Esophagus (tissue), 2 donors: ENCODE data around the gene MARVELD1. TPM values are rescaled to one million over a fixed set of nuclear protein-coding genes. Genes with fewer than 3 reads are reported as not detected.
"Not testable (repeated sequence)": the region's sequence is repeated elsewhere in the genome, so short reads cannot be mapped to it uniquely, and the experiment has no call there.

Experiments used
- H3K27ac ChIP-seq, 2 donors: one replicate each; pipeline ENCODE4 v1.5.1; 2013; ENCODE audit warnings: low read depth in 2 of 2, mild to moderate bottlenecking in 2 of 2, inconsistent platforms in 1 of 2, low read length in 1 of 2, moderate library complexity in 1 of 2
- H3K27me3 ChIP-seq, 2 donors: one replicate each; pipeline ENCODE4 v1.6.1; 2013; ENCODE audit warnings: low read length in 2 of 2, control low read depth in 1 of 2, mild to moderate bottlenecking in 1 of 2; ENCODE audit not compliant: insufficient read depth in 2 of 2, control insufficient read depth in 1 of 2
- H3K36me3 ChIP-seq, 2 donors: one replicate each; pipeline ENCODE4 v1.6.1; 2013; ENCODE audit warnings: low read length in 1 of 2; ENCODE audit not compliant: control insufficient read depth in 2 of 2, insufficient read depth in 2 of 2
- H3K4me1 ChIP-seq, 2 donors: one replicate each; pipeline ENCODE4 v1.6.1; 2013; ENCODE audit warnings: low read length in 1 of 2; ENCODE audit not compliant: control insufficient read depth in 2 of 2, insufficient read depth in 2 of 2
- H3K4me3 ChIP-seq, 2 donors: one replicate each; pipeline ENCODE4 v1.5.1; 2013; ENCODE audit warnings: low read length in 2 of 2, mild to moderate bottlenecking in 2 of 2, low read depth in 1 of 2, moderate library complexity in 1 of 2
- H3K9me3 ChIP-seq, 2 donors: one replicate each; pipeline ENCODE4 v1.6.1; 2013; ENCODE audit warnings: mild to moderate bottlenecking in 2 of 2, low read depth in 1 of 2, low read length in 1 of 2, moderate library complexity in 1 of 2; ENCODE audit not compliant: control insufficient read depth in 2 of 2, insufficient read depth in 1 of 2
- WGBS, 2 donors: extraction: QIAGEN DNeasy Blood & Tissue Kit; methylation state at CpG; one replicate each; pipeline ENCODE4 v1.1.7; 2013; 5-methylcytosine and 5-hydroxymethylcytosine counted together
- polyA plus RNA-seq, 2 donors: library from polyadenylated mRNA; stranded (reverse); fragments of 200-250 nt; gene quantifications; one replicate each; pipeline ENCODE4 v1.2.3, GENCODE V29; 2013
- donor health status: healthy with polysubstance abuse.
- donor health status: Bipolar disorder and iron deficiency.

MARVELD1 gene
- polyA plus RNA-seq, 2 donors, result 6.4 to 9.6 TPM

DNA sequence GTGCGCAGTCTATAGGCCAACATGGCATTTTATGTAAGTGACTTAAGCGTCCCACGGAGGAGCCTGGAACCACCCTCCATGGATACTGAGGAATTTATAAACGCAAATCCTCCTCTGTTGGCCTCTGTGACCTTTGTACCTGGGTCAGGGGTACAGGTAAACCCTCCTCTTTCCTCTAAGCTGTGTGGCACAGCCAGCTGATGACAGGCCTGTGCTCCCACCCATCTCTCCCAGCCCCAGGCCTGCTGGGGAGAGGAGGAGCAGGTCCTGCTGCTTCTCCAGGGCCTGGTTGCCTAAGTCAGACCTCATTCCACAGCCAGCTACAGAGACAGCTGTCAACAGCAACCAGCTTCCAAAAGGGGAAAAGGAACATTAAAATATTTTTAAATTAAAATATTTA lies 31.5 kb upstream of the MARVELD1 start:
- Histone ChIP-seq H3K4me3 (no peak overlapping the region), H3K36me3 (peaks cover 0 to 10% of the 10 kb centered on the region in 2 donors), H3K27ac (no peak overlapping the region), H3K9me3 (no peaks in the 10 kb centered on the region), H3K27me3 (no peaks in the 10 kb centered on the region), H3K4me1 (peaks cover 4 to 8% of the 10 kb centered on the region in 2 donors)
- 72 to 82% methylated on average over 4 of the region's 4 CpGs for WGBS, 2 donors

GRCh38 chr10:97683556-97684367 lies 29.8 kb upstream of the MARVELD1 start:
- peak overlapping the region; percentile 20 to 23 for H3K4me3 ChIP-seq

DNA sequence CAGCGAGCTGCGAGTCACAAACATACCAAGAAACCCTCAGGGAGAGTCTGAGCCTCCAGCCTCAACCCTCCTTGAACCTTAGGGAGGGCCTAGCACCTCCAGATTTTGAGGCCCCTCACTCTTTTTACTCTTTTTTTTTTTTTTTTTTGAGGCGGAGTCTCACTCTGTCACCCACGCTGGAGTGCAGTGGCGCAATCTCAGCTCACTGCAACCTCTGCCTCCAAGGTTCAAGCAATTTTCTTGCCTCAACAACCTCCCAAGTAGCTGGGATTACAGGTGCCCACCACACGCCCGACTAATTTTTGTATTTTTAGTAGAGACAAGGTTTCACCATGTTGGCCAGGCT lies 29.2 kb upstream of the MARVELD1 start:
- not testable (repeated sequence) for H3K4me1 ChIP-seq, H3K27me3 ChIP-seq, H3K9me3 ChIP-seq, H3K36me3 ChIP-seq
- Histone ChIP-seq H3K27ac (peak overlapping the region; percentile 64 to 82), H3K4me3 (peak overlapping the region in 1 of 2 donors; percentile 57)
- 56 to 64% methylated on average over 6 to 7 of the region's 7 CpGs for WGBS, 2 donors

More at GRCh38 chr10:97683556-97684367, 29.8 kb upstream of the MARVELD1 start:
- Histone ChIP-seq H3K9me3 (no peaks in the 10 kb centered on the region), H3K4me1 (peaks cover 4 to 8% of the 10 kb centered on the region in 2 donors), H3K36me3 (peaks cover 0 to 5% of the 10 kb centered on the region in 2 donors), H3K27me3 (no peaks in the 10 kb centered on the region), H3K27ac (peak overlapping the region; percentile 64 to 82)
- WGBS, 2 donors, result 30% methylated on average over 9 of the region's 9 CpGs

- peak overlapping the region in 1 of 2 donors; percentile 57 for H3K4me3 ChIP-seq
- WGBS, 2 donors, result 49 to 53% methylated on average over 5 of the region's 5 CpGs
- H3K27ac ChIP-seq, result peak overlapping the region; percentile 61 to 82
- no peaks in the 10 kb centered on the region for H3K9me3 ChIP-seq
- H3K27me3 ChIP-seq, result no peaks in the 10 kb centered on the region
- no peaks in the 10 kb centered on the region for H3K36me3 ChIP-seq
- H3K4me1 ChIP-seq, result peaks cover 4 to 13% of the 10 kb centered on the region in 2 donors
These were observed 28.6 kb upstream of the MARVELD1 start for GRCh38 chr10:97684866-97685394.

DNA sequence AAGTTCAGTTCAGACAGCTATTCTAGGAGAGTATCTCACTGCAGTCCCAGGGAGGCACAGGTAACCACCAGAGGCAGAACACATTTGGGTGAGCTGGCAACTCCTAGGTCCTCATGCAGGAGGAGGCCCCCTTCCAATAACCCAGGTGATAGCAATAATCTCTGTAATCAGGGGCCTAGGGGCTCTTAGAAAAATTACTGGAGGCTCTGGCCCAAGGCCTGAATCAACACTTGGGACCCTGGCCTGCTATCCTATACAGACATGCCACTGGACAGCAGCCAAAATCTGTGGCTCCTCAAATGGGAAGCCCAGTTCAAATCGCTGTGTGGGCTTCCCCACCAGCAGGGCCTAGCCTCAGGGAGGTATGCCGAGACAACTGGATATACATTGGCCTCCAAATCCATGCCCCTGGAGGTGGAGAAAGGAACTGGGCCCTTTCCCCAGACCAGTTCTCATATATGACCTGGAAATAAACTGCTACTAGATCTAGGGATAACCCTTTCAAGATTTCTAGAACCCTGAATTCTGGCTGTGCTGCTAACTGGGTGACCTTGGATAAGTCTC lies 28.1 kb upstream of the MARVELD1 start:
- WGBS, 2 donors, result 35 to 53% methylated on average over 2 of the region's 2 CpGs
- Histone ChIP-seq H3K4me1 (peaks cover 4 to 13% of the 10 kb centered on the region in 2 donors), H3K27me3 (no peaks in the 10 kb centered on the region), H3K4me3 (peak overlapping the region; percentile 11 to 57), H3K36me3 (no peaks in the 10 kb centered on the region), H3K27ac (peak overlapping the region; percentile 6 to 78), H3K9me3 (no peaks in the 10 kb centered on the region)

- H3K4me1 ChIP-seq, result peaks cover 4 to 13% of the 10 kb centered on the region in 2 donors
- 11 to 14% methylated on average over 14 of the region's 14 CpGs for WGBS, 2 donors
These were observed 27.1 kb upstream of the MARVELD1 start for GRCh38 chr10:97686301-97686961.

GRCh38 chr10:97686962-97687784 lies 26.4 kb upstream of the MARVELD1 start, which contains the start of gene AVPI1:
AVPI1 (minus strand) TSS chr10:97687241; CDS start chr10:97679905, 7,336 bp downstream.
- H3K9me3 ChIP-seq, result no peaks in the 10 kb centered on the region
- peaks cover 4 to 12% of the 10 kb centered on the region in 2 donors for H3K4me1 ChIP-seq
- H3K27ac ChIP-seq, result peak within 1 kb of the TSS; percentile 90 to 98
- WGBS, 2 donors, result 0 to 1% methylated on average over 72 to 78 of the region's 78 CpGs
- no peaks in the 10 kb centered on the region for H3K36me3 ChIP-seq
- peak within 1 kb of the TSS; percentile 57 to 85 for H3K4me3 ChIP-seq
- H3K27me3 ChIP-seq, result no peaks in the 10 kb centered on the region

More at GRCh38 chr10:97686301-97686961, 27.1 kb upstream of the MARVELD1 start:
- Histone ChIP-seq H3K4me3 (peak overlapping the region; percentile 57 to 85), H3K27ac (peak overlapping the region; percentile 90 to 98), H3K27me3 (no peaks in the 10 kb centered on the region), H3K36me3 (no peaks in the 10 kb centered on the region), H3K9me3 (no peaks in the 10 kb centered on the region)

DNA sequence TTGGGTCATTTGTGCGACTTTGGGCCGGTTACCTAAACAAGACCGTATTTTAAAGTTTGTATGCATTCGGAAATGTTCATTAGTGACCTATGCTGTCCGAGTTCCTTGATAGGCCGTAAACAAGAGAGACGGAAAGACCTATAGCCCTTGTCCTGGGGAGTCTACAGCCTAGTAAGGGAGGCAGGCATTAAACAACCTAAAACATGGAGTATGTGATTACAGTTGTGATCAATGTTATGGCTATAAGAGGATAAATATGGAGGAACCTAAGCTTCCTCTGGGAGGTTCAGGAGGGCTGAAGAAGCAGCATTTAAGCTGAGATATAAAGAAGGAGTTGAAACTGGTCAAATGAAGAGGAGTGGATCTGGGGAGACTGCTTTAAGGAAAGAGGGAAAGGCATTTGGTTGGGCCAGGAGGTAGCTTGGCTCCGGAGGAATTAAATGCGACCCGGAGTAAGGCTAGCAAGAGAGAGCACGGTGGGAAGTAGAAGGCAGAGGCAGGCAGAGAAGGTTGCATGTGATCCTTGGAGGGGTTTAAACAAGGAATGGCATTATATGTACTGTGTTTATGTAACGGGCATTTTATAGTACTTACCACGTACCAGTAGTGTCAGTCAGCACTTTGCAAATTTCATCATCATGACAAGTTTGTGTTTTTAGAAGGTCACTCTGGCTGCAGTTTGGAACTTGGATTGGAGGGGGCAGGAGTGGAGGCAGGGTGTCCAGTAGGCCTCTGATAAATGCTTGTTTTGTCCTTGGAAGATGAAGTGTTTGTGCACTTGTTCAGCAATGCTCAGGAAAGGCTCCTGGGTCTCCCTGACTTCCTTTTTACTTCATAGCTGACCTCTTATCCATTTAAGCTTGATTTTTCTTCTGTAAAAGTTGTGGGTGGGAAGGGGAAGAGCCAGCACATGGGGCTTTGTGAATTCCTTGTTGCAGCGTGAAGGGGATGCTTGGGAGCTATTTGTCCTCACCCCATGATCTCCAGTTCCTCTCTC lies 25.4 kb upstream of the MARVELD1 start:
- no peaks in the 10 kb centered on the region for H3K36me3 ChIP-seq
- no peaks in the 10 kb centered on the region for H3K9me3 ChIP-seq
- peak overlapping the region; percentile 83 to 94 for H3K27ac ChIP-seq
- peaks cover 4 to 12% of the 10 kb centered on the region in 2 donors for H3K4me1 ChIP-seq
- whole genome bisulfite sequencing, 2 donors, result 53% methylated on average over 14 of the region's 14 CpGs
- no peaks in the 10 kb centered on the region for H3K27me3 ChIP-seq
- H3K4me3 ChIP-seq, result peak overlapping the region in 1 of 2 donors; percentile 20
